ENCODE data around the gene TMEM220.

The TMEM220 gene

DNA sequence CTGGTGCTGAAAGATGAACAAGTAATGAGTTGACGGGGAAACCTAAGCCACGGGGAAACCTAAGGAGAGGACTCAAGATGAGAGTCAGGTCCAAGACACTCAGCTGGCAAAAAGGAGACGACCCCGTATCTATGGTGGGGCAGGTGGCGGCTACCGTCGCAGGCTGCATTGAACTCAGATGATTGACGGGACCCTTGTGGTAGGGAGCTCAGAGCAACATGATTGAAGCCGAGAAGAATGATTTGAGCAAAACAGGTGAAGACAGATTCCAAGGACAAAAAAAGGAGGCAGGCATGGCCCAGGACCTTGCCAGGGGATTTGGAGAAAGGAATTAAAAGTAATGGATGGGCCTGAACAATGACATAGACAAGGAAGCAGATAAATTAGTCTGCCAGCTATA is 65.3 kb downstream of the TMEM220 start:
- DNase-seq (ENCODE audit: low spot score) = no peak

Measured in activated CD4-positive, alpha-beta T cell treated with anti-CD3 and anti-CD28 coated beads, Interleukin-2, Interleukin-4, amounts not matched to agents 100 ng/mL and 50 ng/mL, durations not matched to agents 16 hours and 8 hours (primary cell).